PC-3 (cell line): ENCODE data around the gene OR51A4. TPM values are rescaled to one million over a fixed set of nuclear protein-coding genes. Genes with fewer than 3 reads are reported as not detected.

Experiments
- ATAC-seq: fragments of 200-7000 bp; cut with Tn5 transposase; 2 replicates; pipeline ENCODE4 v1.9.1; 2020; ENCODE audit warnings: mild to moderate bottlenecking, moderate library complexity
- BruUV-seq: library from RNA; stranded (reverse); fragments of 400-500 nt; replicated peaks from 2 replicates; lab custom pipeline; 2021; lab: Mats Ljungman, UMichigan
- CTCF ChIA-PET: fragments of 300-600 bp; sonication (Branson Sonifier 250); formaldehyde crosslinking; loops from one replicate; lab custom pipeline; 2022; ENCODE audit warnings: antibody characterized with exemption; lab: Charles Lee
- POLR2A ChIA-PET: fragments of 300-600 bp; sonication (Branson Sonifier 250); formaldehyde crosslinking; loops from one replicate; lab custom pipeline; 2022; ENCODE audit warnings: antibody characterized with exemption; ENCODE audit not compliant: unreplicated experiment; lab: Charles Lee
- DNase-seq: peaks from one replicate; pipeline ENCODE4 v3.0.0-alpha.2; 2015
- H2AFZ ChIP-seq: fragments of 300-600 bp; sonication (generic); 2 replicates; pipeline ENCODE4 v1.6.0; 2016; ENCODE audit warnings: antibody characterized with exemption, low read length
- H3F3A ChIP-seq: fragments of 300-600 bp; sonication (generic); one replicate; pipeline ENCODE4 v1.6.0; 2017; ENCODE audit warnings: antibody characterized with exemption, low read length, control low read depth, mild to moderate bottlenecking; ENCODE audit not compliant: unreplicated experiment
- H3K27ac ChIP-seq: fragments of 300-600 bp; sonication (generic); 2 replicates; pipeline ENCODE4 v1.5.1; 2016; ENCODE audit warnings: mild to moderate bottlenecking, low read length
- H3K27me3 ChIP-seq: fragments of 300-600 bp; sonication (generic); 2 replicates; pipeline ENCODE4 v1.6.1; 2016; ENCODE audit warnings: low read length, mixed read lengths
- H3K36me3 ChIP-seq: fragments of 300-600 bp; sonication (generic); 2 replicates; pipeline ENCODE4 v1.6.1; 2016; ENCODE audit warnings: low read depth, mixed run types, low read length, mixed read lengths
- H3K4me1 ChIP-seq: fragments of 300-600 bp; sonication (generic); 2 replicates; pipeline ENCODE4 v1.5.1; 2016; ENCODE audit warnings: low read length; ENCODE audit not compliant: insufficient read depth
- H3K4me2 ChIP-seq: fragments of 300-600 bp; sonication (generic); 2 replicates; pipeline ENCODE4 v1.6.0; 2016; ENCODE audit warnings: low read length
- H3K4me3 ChIP-seq: fragments of 300-600 bp; sonication (generic); 2 replicates; pipeline ENCODE4 v1.5.1; 2016; ENCODE audit warnings: mild to moderate bottlenecking, low read length, mixed read lengths
- H3K79me2 ChIP-seq: fragments of 300-600 bp; sonication (generic); 2 replicates; pipeline ENCODE4 v1.6.1; 2017; ENCODE audit warnings: low read length, mixed read lengths
- H3K9ac ChIP-seq: fragments of 300-600 bp; sonication (generic); 2 replicates; pipeline ENCODE4 v1.6.0; 2016; ENCODE audit warnings: mild to moderate bottlenecking, low read length
- H3K9me2 ChIP-seq: fragments of 300-600 bp; sonication (generic); replicated peaks from 2 replicates; pipeline ENCODE4 v1.6.1; 2016; ENCODE audit warnings: mixed run types, low read length, mixed read lengths
- H3K9me3 ChIP-seq: fragments of 300-600 bp; sonication (generic); 2 replicates; pipeline ENCODE4 v1.6.1; 2016; ENCODE audit warnings: low read length, mixed read lengths
- H4K20me1 ChIP-seq: fragments of 300-600 bp; sonication (generic); 2 replicates; pipeline ENCODE4 v1.6.1; 2016; ENCODE audit warnings: low read length, mixed read lengths
- CTCF ChIP-seq: fragments of 300-600 bp; sonication (generic); conservative IDR thresholded peaks from 2 replicates; pipeline ENCODE4 v1.5.1; 2017; ENCODE audit warnings: antibody characterized with exemption, low read depth, mild to moderate bottlenecking, low read length
- EZH2 ChIP-seq: fragments of 300-600 bp; sonication (generic); IDR thresholded peaks from one replicate; pipeline ENCODE4 v1.6.1; 2017; ENCODE audit warnings: antibody characterized with exemption, mild to moderate bottlenecking, low read length; ENCODE audit not compliant: unreplicated experiment
- EZH2phosphoT487 ChIP-seq: fragments of 300-600 bp; sonication (generic); IDR thresholded peaks from 2 replicates; pipeline ENCODE4 v1.6.1; 2018; ENCODE audit warnings: mild to moderate bottlenecking, antibody characterized with exemption, low read length, borderline replicate concordance
- intact Hi-C: fragments of 100-400 bp; cut with micrococcal nuclease; formaldehyde crosslinking; loops from 2 replicates; pipeline ENCODE4 v1.9.0; 2023
- total RNA-seq: library from RNA; depleted of rRNA; stranded (reverse); fragments of >200 nt; gene quantifications from 2 replicates; pipeline ENCODE4 v1.2.3, GENCODE V29; 2014

Gene OR51A4
- total RNA-seq, 1 experiment from 2014 or later, result not detected

GRCh38 chr11:4919250-4919649 lies 28.2 kb downstream of the OR51A4 start, which contains the start of gene OR51G2:
TSS of gene OR51G2 (minus strand) at chr11:4919350. CDS start at chr11:4915663, 3,687 bp downstream.
- no peaks in the 10 kb centered on the region for H3K36me3 ChIP-seq
- H3F3A ChIP-seq, result no peaks in the 10 kb centered on the region
- intact Hi-C loops, result no loop called here
- no TSS peak for BruUV-seq
- no peaks in the 10 kb centered on the region for H3K9me3 ChIP-seq
- H3K9me2 ChIP-seq, result no peaks in the 10 kb centered on the region
- ChIA-PET POLR2A (no interaction called here), CTCF (no interaction called here)
- H3K27me3 ChIP-seq, result no peaks in the 10 kb centered on the region
- DNase-seq, result no peak
- no peak within 1 kb of the TSS for H3K27ac ChIP-seq
- H3K4me3 ChIP-seq, result no peak within 1 kb of the TSS
- no peaks in the 10 kb centered on the region for H3K4me1 ChIP-seq
- no peaks in the 10 kb centered on the region for H3K79me2 ChIP-seq
- H3K9ac ChIP-seq, result no peak within 1 kb of the TSS
- ATAC-seq, result no peak
- TF ChIP-seq CTCF (no peak), EZH2phosphoT487 (no peak), EZH2 (no peak)
- H4K20me1 ChIP-seq, result no peaks in the 10 kb centered on the region
- no peak within 1 kb of the TSS for H2AFZ ChIP-seq
- H3K4me2 ChIP-seq, result no peak within 1 kb of the TSS

- ATAC-seq, result no peak
- Histone ChIP-seq H3K36me3 (no peaks in the 10 kb centered on the region), H3K4me3 (no peak overlapping the region), H2AFZ (no peak overlapping the region), H3K27ac (no peak overlapping the region), H3K9ac (no peak overlapping the region), H4K20me1 (no peaks in the 10 kb centered on the region), H3K79me2 (no peaks in the 10 kb centered on the region), H3K4me2 (no peak overlapping the region), H3K9me2 (no peaks in the 10 kb centered on the region), H3K9me3 (no peaks in the 10 kb centered on the region), H3K4me1 (no peaks in the 10 kb centered on the region), H3F3A (no peaks in the 10 kb centered on the region), H3K27me3 (no peaks in the 10 kb centered on the region)
- intact Hi-C loops, result no loop called here
- no TSS peak for BruUV-seq
- POLR2A ChIA-PET, result no interaction called here
- no peak for TF ChIP-seq EZH2
- no peak for TF ChIP-seq EZH2phosphoT487
- TF ChIP-seq CTCF, result no peak
- CTCF ChIA-PET, result no interaction called here
- DNase-seq, result no peak
Observed at GRCh38 chr11:4916581-4916980, 30.8 kb downstream of the OR51A4 start.

- H3K36me3 ChIP-seq, result no peaks in the 10 kb centered on the region
- DNase-seq (no peak), ATAC-seq (no peak)
- POLR2A ChIA-PET, result no interaction called here
- H2AFZ ChIP-seq, result no peak within 1 kb of the TSS
- no peak for TF ChIP-seq EZH2
- TF ChIP-seq EZH2phosphoT487, result no peak
- no peak for TF ChIP-seq CTCF
- intact Hi-C loops, result no loop called here
- no peaks in the 10 kb centered on the region for H3K79me2 ChIP-seq
- H4K20me1 ChIP-seq, result no peaks in the 10 kb centered on the region
- H3K9me2 ChIP-seq, result no peaks in the 10 kb centered on the region
- no peak within 1 kb of the TSS for H3K4me2 ChIP-seq
- CTCF ChIA-PET, result no interaction called here
- H3K9ac ChIP-seq, result no peak within 1 kb of the TSS
- no peak within 1 kb of the TSS for H3K27ac ChIP-seq
- H3K27me3 ChIP-seq, result no peaks in the 10 kb centered on the region
- BruUV-seq, result no TSS peak
- H3F3A ChIP-seq, result no peaks in the 10 kb centered on the region
- H3K4me3 ChIP-seq, result no peak within 1 kb of the TSS
- H3K9me3 ChIP-seq, result no peaks in the 10 kb centered on the region
- no peaks in the 10 kb centered on the region for H3K4me1 ChIP-seq
Observed at GRCh38 chr11:4903484-4903883, 43.9 kb downstream of the OR51A4 start, which contains the start of gene OR51A7. TSS of gene OR51A7 (plus strand) at chr11:4903783. CDS start at chr11:4907370, 3,587 bp downstream.
